Uterus (tissue), 2 donors: ENCODE data around the gene DCTN3.

Experiments used
- POLR2A ChIP-seq, 2 donors: fragments of 450-650 bp; IDR thresholded peaks; one replicate each; pipeline ENCODE4 v1.6.1; 2016; ENCODE audit warnings: antibody characterized with exemption in 2 of 2, mild to moderate bottlenecking in 1 of 2, moderate library complexity in 1 of 2
- TF ChIP-seq, protein P1 (sequence below), 4 experiments: fragments of 200-600 bp in 2 of 4; fragments of 450-650 bp in 2 of 4; sonication (generic) in 2 of 4; IDR thresholded peaks; one replicate each; pipeline ENCODE4 v1.5.1; 2016 to 2019; ENCODE audit warnings: antibody characterized with exemption in 4 of 4, mild to moderate bottlenecking in 2 of 4, moderate library complexity in 1 of 4

DNA sequence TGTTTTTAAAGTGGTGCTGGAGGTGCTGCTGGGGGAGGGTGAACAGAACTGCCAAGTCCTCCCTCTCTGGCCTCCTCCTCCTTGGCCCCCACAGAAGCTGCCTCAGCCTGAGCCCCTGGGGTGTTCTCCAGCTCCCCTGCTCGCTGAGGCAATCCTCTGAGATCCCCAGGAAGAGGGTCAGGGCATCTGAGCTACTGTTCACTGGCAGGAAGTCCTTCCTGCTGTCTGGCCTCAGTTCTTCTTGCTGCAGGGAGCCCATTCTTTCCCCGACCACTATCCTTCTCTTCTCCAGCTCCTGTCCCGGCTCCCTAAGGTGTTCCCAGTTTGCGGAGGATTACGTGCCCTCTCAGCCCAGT lies 40.5 kb downstream of the DCTN3 start:
- TF ChIP-seq, protein P1, sequence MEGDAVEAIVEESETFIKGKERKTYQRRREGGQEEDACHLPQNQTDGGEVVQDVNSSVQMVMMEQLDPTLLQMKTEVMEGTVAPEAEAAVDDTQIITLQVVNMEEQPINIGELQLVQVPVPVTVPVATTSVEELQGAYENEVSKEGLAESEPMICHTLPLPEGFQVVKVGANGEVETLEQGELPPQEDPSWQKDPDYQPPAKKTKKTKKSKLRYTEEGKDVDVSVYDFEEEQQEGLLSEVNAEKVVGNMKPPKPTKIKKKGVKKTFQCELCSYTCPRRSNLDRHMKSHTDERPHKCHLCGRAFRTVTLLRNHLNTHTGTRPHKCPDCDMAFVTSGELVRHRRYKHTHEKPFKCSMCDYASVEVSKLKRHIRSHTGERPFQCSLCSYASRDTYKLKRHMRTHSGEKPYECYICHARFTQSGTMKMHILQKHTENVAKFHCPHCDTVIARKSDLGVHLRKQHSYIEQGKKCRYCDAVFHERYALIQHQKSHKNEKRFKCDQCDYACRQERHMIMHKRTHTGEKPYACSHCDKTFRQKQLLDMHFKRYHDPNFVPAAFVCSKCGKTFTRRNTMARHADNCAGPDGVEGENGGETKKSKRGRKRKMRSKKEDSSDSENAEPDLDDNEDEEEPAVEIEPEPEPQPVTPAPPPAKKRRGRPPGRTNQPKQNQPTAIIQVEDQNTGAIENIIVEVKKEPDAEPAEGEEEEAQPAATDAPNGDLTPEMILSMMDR (IDR thresholded peaks at IDR 0.05) = no peak
- no peak for TF ChIP-seq POLR2A (IDR thresholded peaks at IDR 0.05)
